H9 (cell line): ENCODE data around the gene NEBL. TPM values are rescaled to one million over a fixed set of nuclear protein-coding genes. Genes with fewer than 3 reads are reported as not detected.

ENCODE experiments used
- DNase-seq: peaks from one replicate; pipeline ENCODE4 v3.0.0-alpha.2; 2017
- H2AFZ ChIP-seq: one replicate; pipeline ENCODE4 v1.6.1; 2013; ENCODE audit warnings: mild to moderate bottlenecking, low read length, control low read depth, moderate library complexity
- H2AK5ac ChIP-seq: 2 replicates; pipeline ENCODE4 v1.6.1; 2013; ENCODE audit warnings: low read length, control low read depth, mixed read lengths; ENCODE audit not compliant: insufficient read length
- H2BK120ac ChIP-seq: one replicate; pipeline ENCODE4 v1.6.1; 2013; ENCODE audit warnings: low read depth, mild to moderate bottlenecking, low read length, control low read depth, inconsistent platforms; ENCODE audit not compliant: poor library complexity, severe bottlenecking
- H2BK12ac ChIP-seq: 2 replicates; pipeline ENCODE4 v1.6.1; 2013; ENCODE audit warnings: low read length, control low read depth, mixed read lengths, low read depth; ENCODE audit not compliant: insufficient read length
- H2BK15ac ChIP-seq: 2 replicates; pipeline ENCODE4 v1.6.1; 2013; ENCODE audit warnings: low read depth, low read length, control low read depth
- H2BK20ac ChIP-seq: one replicate; pipeline ENCODE4 v1.6.1; 2013; ENCODE audit warnings: low read depth, mild to moderate bottlenecking, low read length, control low read depth, inconsistent platforms; ENCODE audit not compliant: poor library complexity, severe bottlenecking
- H2BK5ac ChIP-seq: 2 replicates; pipeline ENCODE4 v1.6.1; 2013; ENCODE audit warnings: low read length, control low read depth, mixed read lengths; ENCODE audit not compliant: insufficient read length
- H3K14ac ChIP-seq: 2 replicates; pipeline ENCODE4 v1.6.1; 2013; ENCODE audit warnings: low read length, control low read depth; ENCODE audit not compliant: insufficient read depth
- H3K18ac ChIP-seq: 2 replicates; pipeline ENCODE4 v1.6.1; 2013; ENCODE audit warnings: low read depth, mild to moderate bottlenecking, mixed read lengths, low read length, control low read depth; ENCODE audit not compliant: insufficient read length
- H3K23ac ChIP-seq: 2 replicates; pipeline ENCODE4 v1.6.1; 2013; ENCODE audit warnings: low read length, control low read depth, mixed read lengths, low read depth; ENCODE audit not compliant: insufficient read length
- H3K23me2 ChIP-seq: 2 replicates; pipeline ENCODE4 v1.6.1; 2013; ENCODE audit warnings: low read depth, mild to moderate bottlenecking, mixed read lengths, low read length, control low read depth; ENCODE audit not compliant: insufficient read length, poor library complexity, severe bottlenecking
- H3K27ac ChIP-seq: 2 replicates; pipeline ENCODE4 v1.5.1; 2013; ENCODE audit warnings: low read length, control low read depth, mixed read lengths, low read depth; ENCODE audit not compliant: insufficient read length
- H3K27me3 ChIP-seq: 2 replicates; pipeline ENCODE4 v1.6.1; 2013; ENCODE audit warnings: low read length, control low read depth, inconsistent platforms; ENCODE audit not compliant: insufficient read depth
- H3K4ac ChIP-seq: 2 replicates; pipeline ENCODE4 v1.6.1; 2013; ENCODE audit warnings: low read depth, mild to moderate bottlenecking, control low read depth, inconsistent platforms, low read length, moderate library complexity
- H3K4me1 ChIP-seq: 2 replicates; pipeline ENCODE4 v1.6.1; 2013; ENCODE audit warnings: low read length, control low read depth, inconsistent platforms; ENCODE audit not compliant: insufficient read depth
- H3K4me2 ChIP-seq: 2 replicates; pipeline ENCODE4 v1.6.1; 2013; ENCODE audit warnings: low read length, control low read depth, mixed read lengths; ENCODE audit not compliant: insufficient read length, insufficient read depth
- H3K56ac ChIP-seq: 2 replicates; pipeline ENCODE4 v1.6.1; 2013; ENCODE audit warnings: low read depth, mild to moderate bottlenecking, mixed read lengths, low read length, control low read depth; ENCODE audit not compliant: insufficient read length
- H3K79me1 ChIP-seq: 2 replicates; pipeline ENCODE4 v1.6.1; 2013; ENCODE audit warnings: low read depth, mild to moderate bottlenecking, moderate library complexity, low read length, control low read depth, inconsistent platforms; ENCODE audit not compliant: insufficient read depth, poor library complexity, severe bottlenecking
- H3K79me2 ChIP-seq: 2 replicates; pipeline ENCODE4 v1.6.1; 2013; ENCODE audit warnings: low read length, control low read depth, inconsistent platforms; ENCODE audit not compliant: insufficient read depth
- H3K9ac ChIP-seq: 2 replicates; pipeline ENCODE4 v1.6.1; 2013; ENCODE audit warnings: low read length, control low read depth, mixed read lengths; ENCODE audit not compliant: insufficient read length; ENCODE audit errors: extremely low read depth
- H3K9me3 ChIP-seq: one replicate; pipeline ENCODE4 v1.6.1; 2013; ENCODE audit warnings: low read depth, low read length, inconsistent platforms; ENCODE audit not compliant: control insufficient read depth
- H3T11ph ChIP-seq: one replicate; pipeline ENCODE4 v1.6.1; 2013; ENCODE audit warnings: mild to moderate bottlenecking, low read length, control low read depth, inconsistent platforms
- H4K20me1 ChIP-seq: one replicate; pipeline ENCODE4 v1.6.1; 2013; ENCODE audit not compliant: control insufficient read depth, insufficient read length, insufficient read depth
- H4K5ac ChIP-seq: 2 replicates; pipeline ENCODE4 v1.6.1; 2013; ENCODE audit warnings: low read depth, mild to moderate bottlenecking, mixed read lengths, low read length, control low read depth; ENCODE audit not compliant: insufficient read length
- H4K8ac ChIP-seq: replicated peaks from 2 replicates; pipeline ENCODE4 v1.6.1; 2013; ENCODE audit warnings: low read length, control low read depth, mixed read lengths, low read depth; ENCODE audit not compliant: insufficient read length
- H4K91ac ChIP-seq: 2 replicates; pipeline ENCODE4 v1.6.1; 2013; ENCODE audit warnings: low read depth, mild to moderate bottlenecking, moderate library complexity, mixed read lengths, low read length, control low read depth; ENCODE audit not compliant: insufficient read length
- H3K27ac Mint-ChIP-seq, 3 experiments: 2 replicates in 2 of 3; 3 replicates in 1 of 3; pipeline ENCODE4 v1.8.0; 2020 to 2021; ENCODE audit warnings: mixed read lengths in 3 of 3, mild to moderate bottlenecking in 1 of 3, moderate library complexity in 1 of 3
- H3K27me3 Mint-ChIP-seq: 2 replicates; pipeline ENCODE4 v1.8.0; 2021; ENCODE audit warnings: low read depth, mild to moderate bottlenecking, moderate library complexity, mixed read lengths
- H3K36me3 Mint-ChIP-seq, 3 experiments: 2 replicates in 2 of 3; 3 replicates in 1 of 3; pipeline ENCODE4 v1.8.0; 2020 to 2021; ENCODE audit warnings: low read depth in 3 of 3, mixed read lengths in 3 of 3; ENCODE audit not compliant: insufficient read depth in 1 of 3
- H3K4me1 Mint-ChIP-seq, 2 experiments: 2 replicates each; pipeline ENCODE4 v1.8.0; 2020; ENCODE audit warnings: mixed read lengths in 2 of 2
- H3K4me3 Mint-ChIP-seq, 2 experiments: 2 replicates in 1 of 2; 3 replicates in 1 of 2; pipeline ENCODE4 v1.8.0; 2020 to 2021; ENCODE audit warnings: mild to moderate bottlenecking in 2 of 2, mixed read lengths in 2 of 2, moderate library complexity in 1 of 2
- H3K9me3 Mint-ChIP-seq, 2 experiments: 2 replicates in 1 of 2; 3 replicates in 1 of 2; pipeline ENCODE4 v1.8.0; 2020; ENCODE audit warnings: mild to moderate bottlenecking in 2 of 2, mixed read lengths in 2 of 2, moderate library complexity in 1 of 2
- CTCF ChIP-seq: fragments of 200-600 bp; sonication (generic); conservative IDR thresholded peaks from 3 replicates; pipeline ENCODE4 v1.8.0; 2021; ENCODE audit warnings: antibody characterized with exemption, mild to moderate bottlenecking
- WGBS: extraction: QIAGEN DNeasy Blood & Tissue Kit; methylation state at CpG from one replicate; pipeline ENCODE4 v1.1.7; 2013; ENCODE audit warnings: missing lambda C conversion rate, low lambda C conversion rate, mixed read lengths; ENCODE audit not compliant: insufficient read length; ENCODE audit errors: extremely low coverage; 5-methylcytosine and 5-hydroxymethylcytosine counted together
- total RNA-seq: library from RNA; stranded (reverse); gene quantifications from 2 replicates; pipeline ENCODE4 v1.2.1, GENCODE V29; 2021

The NEBL gene
- total RNA-seq, 1 experiment from 2014 or later, result 20.9 TPM

GRCh38 chr10:20743942-20744341 is 153.2 kb downstream of the NEBL start:
- WGBS, result no CpG with 5 or more reads among the region's 5 CpGs
- Histone ChIP-seq H3K4me1 (no peaks in the 10 kb centered on the region), H4K5ac (no peak overlapping the region), H2BK12ac (no peak overlapping the region), H3K23ac (no peak overlapping the region), H4K91ac (no peak overlapping the region), H3K4ac (no peak overlapping the region), H3K18ac (no peak overlapping the region), H4K8ac (no peak overlapping the region), H3K9me3 (no peaks in the 10 kb centered on the region), H3K79me2 (no peaks in the 10 kb centered on the region), H3K27ac (no peak overlapping the region), H2BK120ac (no peak overlapping the region), H3T11ph (no peak overlapping the region), H2AFZ (no peak overlapping the region), H2BK15ac (no peak overlapping the region), H3K56ac (no peak overlapping the region), H2AK5ac (no peak overlapping the region), H2BK5ac (no peak overlapping the region), H3K79me1 (no peaks in the 10 kb centered on the region), H3K9ac (no peak overlapping the region), H2BK20ac (no peak overlapping the region), H3K23me2 (no peaks in the 10 kb centered on the region), H3K4me2 (no peak overlapping the region), H4K20me1 (peaks cover 3% of the 10 kb centered on the region), H3K14ac (no peak overlapping the region), H3K27me3 (no peaks in the 10 kb centered on the region)
- no peak for TF ChIP-seq CTCF
- DNase-seq, result no peak
- Mint-ChIP-seq H3K27ac (no peak overlapping the region), H3K9me3 (no peaks in the 10 kb centered on the region; a peak in 1 of 5 replicates), H3K27me3 (no peaks in the 10 kb centered on the region), H3K4me1 (peaks cover 4 to 7% of the 10 kb centered on the region in 2 experiments), H3K4me3 (no peak overlapping the region), H3K36me3 (no peaks in the 10 kb centered on the region)
